ENCODE results near the gene NPAS2.

GRCh38 chr2:100857341-100857740, 37.4 kb downstream of the NPAS2 start:
- TF ChIP-seq EZH2phosphoT487 (IDR thresholded peaks at IDR 0.05): no peak
- no peak for TF ChIP-seq EZH2 (IDR thresholded peaks at IDR 0.05)
- no peak for TF ChIP-seq CTCF (IDR thresholded peaks at IDR 0.05)
